RPMI7951 (cell line): ENCODE results near the gene MTERF1. TPM values are rescaled to one million over a fixed set of nuclear protein-coding genes. Genes with fewer than 3 reads are reported as not detected.
"Not testable (repeated sequence)": the region's sequence is repeated elsewhere in the genome, so short reads cannot be mapped to it uniquely, and the experiment has no call there.

Source experiments
- DNase-seq: peaks from one replicate; pipeline ENCODE4 v3.0.0-alpha.2; 2012; ENCODE audit warnings: low read depth
- total RNA-seq: library from RNA; depleted of rRNA; stranded (reverse); fragments of >200 nt; shearing (Covaris generic); gene quantifications from 2 replicates; pipeline ENCODE4 v1.2.3, GENCODE V29; 2014; rRNA removed

The MTERF1 gene
- 12.8 and 15.9 TPM in 2 replicates for total RNA-seq

GRCh38 chr7:91880413-91881241 is at the start of gene MTERF1:
MTERF1 (minus strand) TSS chr7:91880702; CDS start chr7:91880083, 619 bp downstream.
- peak; percentile 91 for DNase-seq

- DNase-seq = no peak
These were observed 49.0 kb upstream of the MTERF1 start for GRCh38 chr7:91929463-91929862.

GRCh38 chr7:91927912-91928311 is 47.4 kb upstream of the MTERF1 start:
- no peak for DNase-seq

- no peak for DNase-seq
These were observed 42.4 kb upstream of the MTERF1 start for GRCh38 chr7:91922857-91923256.

GRCh38 chr7:91918356-91918755 is 37.9 kb upstream of the MTERF1 start:
- DNase-seq = no peak

GRCh38 chr7:91916051-91916440 is 35.5 kb upstream of the MTERF1 start:
- peak; percentile 37 for DNase-seq

GRCh38 chr7:91915401-91916050 is 35.0 kb upstream of the MTERF1 start:
- peak; percentile 44 for DNase-seq

- DNase-seq = peak; percentile 32
These were observed 33.1 kb upstream of the MTERF1 start for GRCh38 chr7:91913612-91914011.

- DNase-seq = peak; percentile 49
These were observed 32.0 kb upstream of the MTERF1 start for GRCh38 chr7:91912494-91912893.

GRCh38 chr7:91911121-91911520 is 30.6 kb upstream of the MTERF1 start:
- no peak for DNase-seq

GRCh38 chr7:91910171-91910570 is 29.7 kb upstream of the MTERF1 start:
- no peak for DNase-seq

- no peak for DNase-seq
These were observed 19.1 kb upstream of the MTERF1 start for GRCh38 chr7:91899563-91899962.

GRCh38 chr7:91898240-91898992 is 17.9 kb upstream of the MTERF1 start:
- DNase-seq = no peak

GRCh38 chr7:91894781-91895480 is 14.4 kb upstream of the MTERF1 start:
- no peak for DNase-seq

GRCh38 chr7:91893699-91894098 is 13.2 kb upstream of the MTERF1 start:
- DNase-seq = not testable (repeated sequence)

GRCh38 chr7:91892821-91893340 is 12.4 kb upstream of the MTERF1 start:
- DNase-seq = no peak

- no peak for DNase-seq
These were observed 11.7 kb upstream of the MTERF1 start for GRCh38 chr7:91892099-91892705.

GRCh38 chr7:91888271-91889175 is 8.0 kb upstream of the MTERF1 start:
- not testable (repeated sequence) for DNase-seq

GRCh38 chr7:91887336-91888213 is 7.1 kb upstream of the MTERF1 start:
- DNase-seq = not testable (repeated sequence)
